ENCODE results near the gene RABGAP1L. TPM values are rescaled to one million over a fixed set of nuclear protein-coding genes. Genes with fewer than 3 reads are reported as not detected.
"Not testable (repeated sequence)": the region's sequence is repeated elsewhere in the genome, so short reads cannot be mapped to it uniquely, and the experiment has no call there.

RABGAP1L gene
- total RNA-seq, 1 experiment from 2014 or later = 14.2 TPM

DNA sequence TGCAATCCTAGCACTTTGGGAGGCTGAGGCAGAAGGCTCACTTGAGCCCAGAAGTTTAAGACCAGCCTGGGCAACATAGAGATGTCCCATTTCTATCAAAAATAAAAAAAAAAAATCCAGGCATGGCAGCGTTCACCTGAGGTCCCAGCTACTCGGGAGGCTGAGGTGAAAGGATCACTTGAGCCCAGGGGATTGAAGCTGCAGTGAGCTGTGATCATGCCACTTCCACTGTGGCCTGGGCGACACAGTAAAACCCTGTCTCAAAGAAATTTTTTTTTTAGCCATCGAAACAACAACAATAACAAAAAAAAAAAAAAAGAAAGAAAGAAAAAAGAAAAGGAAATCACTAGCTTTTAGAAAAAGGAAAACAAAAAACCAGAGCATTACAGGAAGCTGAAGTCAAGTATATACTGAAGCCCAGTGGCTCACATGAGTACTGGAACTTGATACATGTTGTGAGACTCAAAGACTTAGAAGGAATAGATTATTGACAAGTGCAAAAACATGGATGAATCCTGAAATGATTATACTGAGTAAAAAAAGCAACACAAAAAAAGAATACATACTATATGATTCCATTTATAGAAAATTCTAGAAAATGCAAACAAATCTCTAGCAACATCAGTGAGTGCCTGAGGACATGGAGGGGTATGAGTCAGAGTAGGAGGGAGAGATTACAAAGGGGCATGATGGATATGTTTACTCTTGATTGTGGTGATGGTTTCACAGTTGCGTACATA is 6.1 kb upstream of the RABGAP1L start:
- peak; percentile 37 for DNase-seq (ENCODE audit: low read depth)

DNA sequence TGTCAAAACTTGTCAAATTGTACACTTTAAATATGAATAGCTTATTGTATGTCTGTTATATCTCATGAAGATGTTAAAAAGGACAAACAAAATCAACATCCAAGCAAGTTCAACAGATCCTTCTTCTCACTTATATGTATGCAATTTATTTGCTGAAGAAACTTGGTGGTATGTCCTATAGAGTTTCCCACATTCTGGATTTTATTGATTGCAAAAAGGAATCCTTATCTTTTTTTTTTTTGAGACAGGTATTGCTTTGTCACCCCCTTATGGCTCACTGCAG is 5.6 kb upstream of the RABGAP1L start:
- DNase-seq (ENCODE audit: low read depth) = no peak

DNA sequence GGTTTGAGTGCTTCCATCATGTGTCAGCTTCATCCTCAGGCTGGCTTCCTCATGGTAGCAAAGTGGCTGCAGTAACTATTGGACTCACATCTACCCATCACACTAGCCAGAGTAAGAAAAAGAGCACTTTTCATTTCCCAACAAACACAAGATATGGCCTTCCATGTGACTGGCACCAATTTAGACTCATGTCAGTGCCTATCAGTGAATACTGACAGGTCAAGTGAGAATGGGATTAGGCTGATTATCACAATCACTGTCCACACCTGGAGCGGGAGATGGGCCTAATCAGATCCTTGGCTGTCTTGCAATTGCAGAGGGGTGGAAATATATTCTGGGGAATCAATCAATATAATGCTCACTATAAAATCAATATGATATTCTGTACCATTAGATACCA is 2.9 kb upstream of the RABGAP1L start:
- no peak for DNase-seq (ENCODE audit: low read depth)

DNA sequence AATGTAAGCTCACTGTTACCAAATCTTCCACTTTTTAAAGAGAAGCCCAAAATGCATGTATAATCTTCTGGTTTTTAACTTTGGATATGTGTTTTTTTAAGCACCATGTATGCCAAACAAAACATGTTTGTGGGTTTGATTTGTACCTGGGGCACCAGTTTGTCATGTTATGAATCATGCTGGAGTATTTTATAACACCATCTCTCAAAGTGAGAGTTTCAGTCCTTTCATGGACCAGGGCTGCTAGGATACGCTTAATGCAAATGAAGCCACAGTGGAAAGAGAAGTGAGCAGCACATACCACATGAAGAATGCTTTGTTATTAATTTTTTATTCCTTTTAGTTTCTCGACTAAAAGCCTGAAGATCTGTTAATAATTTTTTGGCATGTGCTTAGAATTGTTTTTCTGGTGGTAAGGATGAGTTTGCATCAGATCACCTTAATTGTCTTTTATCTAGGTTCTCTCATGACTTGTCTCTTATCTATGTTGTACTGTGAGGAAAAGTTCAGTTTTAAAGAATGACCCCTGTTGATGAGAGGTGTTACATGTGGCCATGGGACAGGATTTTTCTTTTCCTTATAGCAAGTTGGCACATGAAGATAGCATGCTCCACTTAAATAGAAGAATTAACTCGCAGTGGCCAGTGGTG is 2.0 kb upstream of the RABGAP1L start:
- no peak for DNase-seq (ENCODE audit: low read depth)

DNA sequence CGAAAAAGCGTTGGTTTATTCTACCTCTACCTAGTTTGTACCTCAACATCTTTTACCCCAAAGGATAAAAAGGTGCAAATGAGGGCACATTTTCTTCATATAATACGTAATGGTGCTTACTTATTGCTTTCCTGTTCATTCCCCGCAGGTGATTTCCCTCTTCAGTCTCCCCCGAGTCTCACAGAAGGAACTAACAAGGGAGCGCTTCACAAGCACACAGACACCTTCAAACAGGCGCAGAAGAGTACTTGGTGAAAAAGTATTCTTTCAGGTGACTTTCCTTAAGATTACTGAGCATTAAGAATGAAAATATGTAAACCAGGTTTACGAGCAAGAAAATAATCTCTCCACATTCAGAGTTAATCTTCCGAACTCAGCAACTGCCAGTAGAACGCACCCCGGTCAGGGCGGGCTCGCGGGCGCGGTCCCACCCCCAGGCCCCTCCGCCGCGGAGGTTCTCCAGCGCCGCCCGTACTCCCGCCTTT is 511 bp upstream of the RABGAP1L start:
- no peak for DNase-seq (ENCODE audit: low read depth)

DNA sequence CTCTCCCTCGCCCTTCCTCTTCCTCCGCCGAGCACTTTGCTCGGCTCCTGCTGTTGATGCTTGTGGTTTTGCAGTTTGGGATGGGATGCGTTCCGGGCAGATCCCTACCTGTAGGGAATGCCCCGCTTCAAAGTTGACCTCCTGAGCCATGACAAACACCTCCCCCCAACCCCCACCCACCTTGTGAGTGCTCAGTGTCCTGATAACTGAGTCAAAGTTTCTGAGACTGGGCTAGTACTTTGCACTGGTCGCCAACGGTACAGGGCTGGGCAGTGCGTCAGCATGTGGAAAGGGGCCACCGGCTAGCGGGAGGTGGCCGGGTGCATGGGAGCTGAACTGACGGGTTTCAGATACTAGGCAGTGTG is 771 bp downstream of the RABGAP1L start:
- peak; percentile 51 for DNase-seq (ENCODE audit: low read depth)

DNA sequence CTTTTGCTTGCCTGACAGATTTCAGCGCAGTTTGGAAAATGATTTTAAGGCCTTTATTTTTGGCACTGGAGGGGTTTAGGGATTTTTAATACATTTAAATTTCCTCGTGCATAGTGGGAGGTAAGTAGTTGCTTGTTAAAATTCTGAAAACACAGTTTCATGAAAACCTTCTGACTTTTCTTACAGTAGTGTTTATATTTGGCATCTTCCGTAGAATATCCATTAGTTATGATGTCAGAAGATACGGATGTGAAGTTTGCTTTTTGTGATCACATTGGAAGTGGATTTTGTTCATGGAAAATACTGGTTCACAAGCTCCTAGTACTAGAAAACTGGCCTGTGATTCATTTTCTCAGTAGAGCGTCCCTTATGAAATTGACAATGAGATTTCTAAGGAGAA is 1.3 kb downstream of the RABGAP1L start:
- DNase-seq (ENCODE audit: low read depth) = no peak

DNA sequence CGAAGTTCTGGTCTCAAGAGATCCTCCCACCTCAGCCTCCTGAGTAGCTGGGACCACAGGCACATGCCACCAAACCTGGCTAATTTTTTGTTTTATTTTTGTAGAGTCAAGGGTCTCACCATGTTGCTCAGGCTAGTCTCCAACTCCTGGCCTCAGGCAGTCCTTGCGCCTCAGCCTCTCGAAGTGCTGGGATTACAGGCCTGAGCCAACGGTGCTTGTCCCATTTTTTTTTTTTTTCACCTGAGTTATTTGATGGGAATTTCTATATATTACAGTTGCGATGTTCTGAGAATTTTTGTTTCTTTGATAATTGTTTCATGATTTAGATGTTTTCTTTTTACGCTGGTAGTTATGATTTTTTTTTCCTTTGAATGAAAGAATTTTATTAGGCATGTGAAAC is 2.5 kb downstream of the RABGAP1L start:
- no peak for DNase-seq (ENCODE audit: low read depth)

DNA sequence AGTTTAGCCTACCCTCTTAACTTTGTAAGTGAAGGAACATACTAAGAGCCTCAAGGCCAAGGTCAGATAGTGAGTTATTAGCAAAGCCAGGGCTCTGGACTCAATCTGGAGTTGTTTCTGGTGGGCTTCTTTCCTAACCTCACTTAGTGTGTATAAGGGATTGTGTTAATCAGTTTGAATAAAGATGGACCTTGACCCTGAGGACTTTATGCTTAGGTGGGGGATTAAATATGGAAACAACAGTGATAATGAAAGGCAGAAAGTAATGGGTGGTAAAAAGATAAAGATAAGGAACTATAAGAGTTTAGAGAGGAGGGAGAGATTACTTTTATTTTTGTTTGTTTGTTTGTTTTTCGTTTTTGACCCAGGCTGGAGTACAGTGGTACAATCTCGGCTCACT is 5.5 kb downstream of the RABGAP1L start:
- no peak for DNase-seq (ENCODE audit: low read depth)

DNA sequence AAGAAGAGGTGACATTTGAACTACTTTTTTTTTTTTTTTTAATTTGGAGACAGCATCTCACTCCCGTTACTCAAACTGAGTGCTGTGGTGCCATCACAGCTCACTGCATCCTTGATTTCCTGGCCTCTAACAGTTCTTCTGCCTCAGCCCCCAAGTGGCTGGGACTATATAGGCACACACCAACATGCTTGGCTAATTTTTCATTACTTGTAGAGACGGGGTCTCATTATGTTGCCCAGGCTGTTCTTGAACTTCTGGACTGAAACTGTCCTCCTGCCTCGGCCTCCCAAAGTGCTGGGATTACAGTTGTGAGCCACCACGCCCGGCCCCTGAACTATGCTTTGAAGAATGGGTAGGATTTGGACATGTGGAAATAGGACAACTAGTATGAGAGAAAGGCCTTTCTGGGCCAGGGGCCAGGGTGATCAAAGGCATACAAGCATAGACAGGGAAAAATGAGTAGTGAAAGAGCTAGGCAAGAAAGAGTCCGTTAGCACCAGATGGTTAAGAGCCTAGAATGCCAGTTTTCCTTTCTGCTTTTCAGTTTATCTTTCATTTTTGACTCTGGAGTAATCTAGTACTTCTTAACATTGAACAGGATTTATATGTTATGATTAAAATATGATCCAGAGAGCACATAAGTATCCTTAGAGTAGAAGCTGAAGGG is 6.3 kb downstream of the RABGAP1L start:
- no peak for DNase-seq (ENCODE audit: low read depth)

DNA sequence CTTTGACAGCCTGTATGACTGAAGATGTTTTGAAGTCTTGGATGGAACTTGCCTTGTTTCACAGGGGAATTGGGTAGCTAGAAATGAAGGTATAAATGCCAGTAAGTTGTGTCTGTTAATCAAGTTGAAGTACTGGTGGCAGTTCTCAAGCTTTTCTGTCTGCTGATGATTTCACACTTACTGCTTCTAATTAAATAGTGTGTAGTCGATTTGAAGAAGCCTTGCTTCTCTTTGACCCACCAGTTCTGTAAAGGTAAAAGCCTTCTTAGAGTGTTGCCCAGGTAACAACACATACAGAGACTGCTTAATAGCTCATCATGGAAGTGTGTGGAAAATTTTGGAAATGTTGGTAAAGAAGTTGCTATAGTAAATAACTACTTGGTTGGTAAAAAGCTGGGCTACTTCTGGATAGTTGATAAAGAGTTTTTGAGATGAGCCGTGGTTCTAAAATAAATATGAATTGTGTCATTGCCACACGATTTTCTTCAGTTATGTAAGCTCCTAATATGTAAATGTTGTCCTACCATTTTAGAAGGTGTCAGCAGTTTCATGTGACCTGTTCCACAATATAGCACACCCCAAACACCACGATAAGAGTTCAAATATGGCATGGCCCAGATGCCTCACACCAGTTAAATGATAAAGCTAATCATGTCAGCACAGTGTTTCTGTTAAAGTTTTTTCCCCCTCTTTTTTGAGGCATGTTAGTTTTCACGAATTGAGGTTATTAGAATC is 7.4 kb downstream of the RABGAP1L start:
- no peak for DNase-seq (ENCODE audit: low read depth)

DNA sequence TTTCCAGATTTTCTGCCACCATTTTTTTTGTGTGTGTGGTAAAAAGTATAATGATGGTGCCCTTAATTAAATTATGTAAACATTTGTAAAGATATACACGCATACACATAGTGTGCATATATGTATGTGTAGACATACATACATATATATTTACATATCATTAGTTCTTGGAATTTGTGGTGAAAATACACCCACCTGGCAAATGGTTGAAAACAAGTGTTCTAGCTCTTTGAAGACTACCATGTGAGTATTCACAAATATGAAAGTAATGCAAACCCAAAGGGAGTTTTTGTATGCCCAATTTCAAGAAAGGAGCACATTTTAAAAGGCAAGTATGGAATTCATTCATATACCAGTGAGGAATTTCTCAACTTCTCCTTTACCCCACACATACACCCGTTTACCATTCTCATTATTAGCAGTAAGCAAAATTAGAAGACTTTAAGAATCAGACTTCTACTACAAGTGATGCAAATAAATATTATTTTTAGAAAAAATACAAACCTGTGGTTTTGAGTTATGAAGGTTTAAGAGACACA is 8.0 kb downstream of the RABGAP1L start:
- DNase-seq (ENCODE audit: low read depth) = no peak

DNA sequence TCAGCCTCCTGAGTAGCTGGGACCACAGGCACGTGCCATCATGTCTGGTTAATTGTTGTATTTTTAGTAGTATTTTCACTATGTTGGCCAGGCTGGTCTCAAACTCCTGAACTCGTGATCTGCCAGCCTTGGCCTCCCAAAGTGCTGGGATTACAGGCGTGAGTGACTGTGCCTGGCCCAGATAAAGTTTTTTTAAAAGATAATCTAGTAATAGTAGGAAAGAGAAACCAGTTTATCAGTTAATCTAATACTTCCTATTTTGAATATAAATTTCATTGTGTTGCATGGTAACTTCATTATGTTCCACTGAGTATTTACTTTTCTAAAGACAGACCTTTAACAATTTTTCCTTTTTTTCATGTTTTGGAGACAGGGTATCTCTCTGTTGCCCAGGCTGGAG is 10.0 kb downstream of the RABGAP1L start:
- DNase-seq (ENCODE audit: low read depth) = no peak

DNA sequence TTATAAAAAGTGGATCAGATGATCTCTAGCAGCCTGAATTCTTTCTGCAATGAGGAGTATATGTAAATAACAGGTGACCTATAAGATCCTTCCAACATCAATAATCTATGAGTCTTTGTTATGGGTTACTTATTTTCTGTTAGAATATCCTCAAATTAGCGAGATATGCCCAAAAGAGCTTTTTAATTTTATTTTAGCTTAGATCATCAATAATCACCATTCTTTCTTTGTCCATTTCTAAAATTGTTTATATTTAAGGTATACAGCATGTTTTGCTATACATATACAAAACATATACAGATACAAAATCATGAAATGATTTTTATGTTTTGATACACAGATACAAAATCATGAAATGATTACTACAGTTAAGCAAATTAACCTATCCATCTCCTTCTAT is 11.8 kb downstream of the RABGAP1L start:
- no peak for DNase-seq (ENCODE audit: low read depth)

DNA sequence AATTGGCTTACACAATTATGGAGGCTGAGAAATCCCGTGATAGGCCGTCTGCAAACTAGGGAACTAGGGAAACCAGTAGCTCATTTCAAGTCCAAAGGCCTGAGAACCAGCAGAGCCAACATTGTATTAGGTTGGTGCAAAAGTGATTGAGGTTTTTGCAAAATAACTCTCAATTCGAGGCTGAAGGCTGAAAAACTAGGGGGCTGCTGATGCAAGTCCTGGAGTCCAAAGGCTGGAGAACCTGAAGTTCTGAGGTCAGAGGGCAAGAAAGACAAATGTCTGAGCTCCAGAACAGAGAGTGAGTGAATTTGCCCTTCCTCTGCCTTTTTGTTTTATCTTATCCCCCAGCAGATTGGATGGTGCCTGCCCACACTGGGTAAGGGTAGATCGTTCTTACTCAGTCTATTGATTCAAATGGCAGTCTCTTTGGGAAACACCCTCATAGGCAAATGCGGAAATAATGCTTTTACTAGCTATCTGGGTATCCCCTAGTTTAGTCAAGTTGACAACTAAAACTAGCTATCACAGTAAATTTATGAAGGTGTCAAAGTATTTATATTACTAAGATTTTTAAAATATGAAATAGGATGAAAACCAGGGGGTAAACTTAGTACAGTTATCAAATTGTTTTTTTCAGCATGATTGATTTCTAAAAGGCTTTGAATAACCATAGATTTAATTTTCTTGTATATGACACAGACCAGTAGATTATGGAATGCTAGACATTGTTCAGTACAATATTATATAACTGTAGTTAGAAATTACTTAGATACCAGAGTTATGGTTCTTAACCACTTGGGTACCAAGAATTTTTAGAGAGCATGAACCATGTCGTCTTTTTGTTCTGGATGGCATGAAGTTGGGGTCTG is 15.4 kb downstream of the RABGAP1L start:
- DNase-seq (ENCODE audit: low read depth) = no peak

DNA sequence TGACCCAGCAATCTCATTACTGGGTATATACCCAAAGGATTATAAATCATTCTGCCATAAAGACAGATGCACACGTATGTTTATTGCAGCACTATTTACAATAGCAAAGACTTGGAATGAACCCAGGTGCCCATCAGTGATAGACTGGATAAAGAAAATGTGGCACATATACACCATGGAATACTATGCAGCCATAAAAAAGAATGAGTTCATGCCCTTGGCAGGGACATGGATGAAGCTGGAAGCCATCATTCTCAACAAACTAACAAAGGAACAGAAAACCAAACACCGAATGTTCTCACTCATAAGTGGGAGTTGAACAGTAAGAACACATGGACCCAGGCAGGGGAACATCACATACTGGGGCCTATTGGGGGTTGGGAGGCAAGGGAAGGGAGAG is 19.1 kb downstream of the RABGAP1L start:
- not testable (repeated sequence) for DNase-seq (ENCODE audit: low read depth)

DNA sequence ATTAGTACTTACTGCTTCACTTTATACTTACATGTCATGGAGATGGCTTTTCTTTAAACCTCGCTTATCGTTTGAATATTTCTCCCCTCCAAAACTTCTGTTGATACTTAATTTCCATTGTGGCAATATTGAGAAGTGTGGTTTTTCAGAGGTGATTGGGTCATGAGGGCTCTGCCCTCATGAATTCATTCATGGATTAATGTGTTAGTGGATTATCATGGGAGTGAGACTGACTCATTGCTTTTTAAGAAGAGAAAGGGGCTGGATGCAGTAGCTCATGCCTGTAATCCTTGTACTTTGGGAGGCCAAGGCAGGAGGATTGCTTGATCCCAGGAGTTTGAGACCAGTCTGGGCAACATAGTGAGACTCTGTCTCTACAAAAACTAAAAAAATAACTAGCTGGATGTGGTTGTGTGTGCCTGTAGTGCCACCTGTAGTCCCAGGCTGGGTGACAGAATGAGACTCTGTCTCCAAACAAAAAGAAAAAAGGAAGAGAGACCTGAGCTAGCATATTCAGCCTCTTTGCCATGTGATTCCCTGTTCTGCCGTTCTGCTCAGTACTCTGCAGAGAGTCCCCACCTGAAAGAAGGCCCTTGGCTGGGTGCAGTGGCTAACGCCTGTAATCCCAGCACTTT is 30.2 kb downstream of the RABGAP1L start:
- DNase-seq (ENCODE audit: low read depth) = no peak

DNA sequence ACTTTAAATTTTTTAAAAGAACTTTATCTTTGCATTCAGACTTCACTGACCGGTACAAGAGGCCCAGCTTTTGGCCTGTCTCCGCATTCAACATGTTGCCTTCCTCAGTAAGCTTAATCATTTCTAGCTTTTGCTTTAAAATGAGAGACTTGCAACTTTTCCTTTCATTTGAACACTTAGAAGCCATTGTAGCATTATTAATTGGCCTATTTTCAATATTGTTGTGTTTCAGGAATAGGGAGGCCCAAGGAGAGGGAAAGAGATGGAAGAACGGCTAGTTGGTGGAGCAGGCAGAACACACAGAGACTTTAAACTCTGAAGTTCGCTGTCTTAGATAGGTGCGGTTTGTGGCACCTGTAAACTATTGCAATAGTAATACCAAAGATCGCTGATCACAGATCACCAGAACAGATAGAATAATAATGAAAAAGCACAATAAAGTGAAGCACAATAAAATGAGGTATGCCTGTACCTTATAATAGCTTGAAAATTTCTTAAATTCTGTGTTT is 31.4 kb downstream of the RABGAP1L start:
- no peak for DNase-seq (ENCODE audit: low read depth)

DNA sequence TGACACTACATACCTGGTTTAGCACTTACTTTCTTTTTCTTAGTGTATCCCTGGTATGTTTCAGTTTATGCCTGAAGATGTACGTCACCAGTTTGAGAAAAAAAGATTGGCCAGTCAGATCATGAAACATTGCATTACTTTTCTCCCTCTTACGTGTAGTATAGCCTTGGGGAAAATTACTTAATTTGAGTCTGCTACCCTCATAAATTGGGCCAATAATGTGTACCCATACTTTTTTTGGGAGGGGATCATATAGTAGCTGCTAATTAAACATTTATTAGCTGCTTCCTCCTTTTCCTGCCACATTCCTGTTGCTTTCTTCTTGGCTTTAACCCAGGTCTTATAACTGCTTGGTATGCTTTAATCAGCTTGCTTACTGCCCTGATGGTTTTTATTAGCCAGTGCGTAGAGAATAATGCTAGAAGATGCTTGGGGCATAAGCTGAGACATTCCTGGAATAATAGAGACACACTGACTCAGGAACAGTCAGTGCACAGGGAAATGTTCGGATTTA is 32.1 kb downstream of the RABGAP1L start:
- no peak for DNase-seq (ENCODE audit: low read depth)

DNA sequence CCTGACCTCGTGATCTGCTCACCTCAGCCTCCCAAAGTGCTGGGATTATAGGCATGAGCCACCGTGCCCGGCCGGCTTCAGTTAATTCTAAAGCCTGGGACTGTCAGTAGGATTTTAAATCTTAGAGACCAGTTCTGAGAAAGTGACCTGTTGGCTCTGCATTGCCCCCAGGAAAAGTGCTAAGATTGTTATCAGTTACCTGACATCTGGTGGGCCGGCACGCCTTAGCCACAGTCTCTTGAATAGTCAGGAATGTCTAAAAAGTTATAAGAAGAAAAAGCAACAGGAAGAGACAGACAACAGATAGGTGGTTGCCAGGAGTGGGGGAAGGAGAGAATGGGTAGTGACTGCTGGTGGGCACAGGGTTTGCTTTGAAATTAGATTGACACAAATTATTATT is 35.1 kb downstream of the RABGAP1L start:
- no peak for DNase-seq (ENCODE audit: low read depth)
